SJSA1 (cell line): Measurements from ENCODE around the gene OGT. TPM values are rescaled to one million over a fixed set of nuclear protein-coding genes. Genes with fewer than 3 reads are reported as not detected.

Experiments
- total RNA-seq: library from RNA; depleted of rRNA; stranded (reverse); fragments of >200 nt; shearing (Covaris generic); gene quantifications from 2 replicates; pipeline ENCODE4 v1.2.3, GENCODE V29; 2014; rRNA removed

Gene OGT
- total RNA-seq, 1 experiment from 2014 or later, result 46.8 TPM

Other genes with a start within 250 kb of the OGT start
- gene NONO, start 249.5 kb upstream of the OGT start, total RNA-seq, result 366 and 510 TPM in 2 replicates
- gene ITGB1BP2, start 231.4 kb upstream of the OGT start, total RNA-seq, result 0.74 TPM in 1 of 2 replicates, not detected in the other
- 14.0 and 16.4 TPM in 2 replicates for gene TAF1, start 166.7 kb upstream of the OGT start, total RNA-seq
- gene GCNA, start 45.3 kb downstream of the OGT start, total RNA-seq, result 0.92 TPM in 1 of 2 replicates, not detected in the other
- gene CXCR3, start 85.4 kb downstream of the OGT start, total RNA-seq, result not detected in 2 replicates
- gene CXorf49, start 185.2 kb downstream of the OGT start, total RNA-seq, result not detected in 2 replicates
- gene CXorf49B, start 230.2 kb downstream of the OGT start, total RNA-seq, result not detected in 2 replicates